Neutrophil (primary cell): ENCODE results near the gene HPSE2.
A peak's percentile ranks its signal among the peaks of the same experiment; 100 is the strongest.
"Not testable (repeated sequence)": the region's sequence is repeated elsewhere in the genome, so short reads cannot be mapped to it uniquely, and the experiment has no call there.

ENCODE experiments used
- H3K27ac ChIP-seq: fragments of 200-600 bp; sonication (generic); 2 replicates; pipeline ENCODE4 v1.5.1; 2016; ENCODE audit warnings: mild to moderate bottlenecking, moderate library complexity
- H3K27me3 ChIP-seq: fragments of 200-600 bp; sonication (generic); 2 replicates; pipeline ENCODE4 v1.6.0; 2016; ENCODE audit warnings: mild to moderate bottlenecking
- H3K36me3 ChIP-seq: fragments of 200-600 bp; sonication (generic); 2 replicates; pipeline ENCODE4 v1.5.1; 2017
- H3K4me1 ChIP-seq, 2 experiments: fragments of 200-600 bp in 1 of 2; sonication (generic) in 1 of 2; 1 replicate in 1 of 2; 2 replicates in 1 of 2; pipeline versions ENCODE4 v1.5.1 to v1.6.1; 2013 to 2016; ENCODE audit warnings: low read depth in 1 of 2, low read length in 1 of 2, mild to moderate bottlenecking in 1 of 2, moderate library complexity in 1 of 2; ENCODE audit not compliant: control insufficient read depth in 1 of 2, insufficient read depth in 1 of 2
- H3K4me3 ChIP-seq, 2 experiments: fragments of 200-600 bp in 1 of 2; sonication (generic) in 1 of 2; 1 replicate in 1 of 2; 2 replicates in 1 of 2; pipeline ENCODE4 v1.5.1; 2013 to 2016; ENCODE audit warnings: low read depth in 1 of 2, low read length in 1 of 2, mild to moderate bottlenecking in 1 of 2, moderate library complexity in 1 of 2
- H3K9me3 ChIP-seq: fragments of 200-600 bp; sonication (generic); 2 replicates; pipeline ENCODE4 v1.5.1; 2016
- CTCF ChIP-seq: fragments of 200-600 bp; sonication (generic); IDR thresholded peaks from 2 replicates; pipeline ENCODE4 v1.5.1; 2016; ENCODE audit warnings: antibody characterized with exemption

Gene HPSE2

GRCh38 chr10:99248824-99249223 lies 13.2 kb upstream of the HPSE2 start:
- H3K27me3 ChIP-seq, result no peaks in the 10 kb centered on the region
- no peak overlapping the region for H3K4me3 ChIP-seq
- no peaks in the 10 kb centered on the region for H3K36me3 ChIP-seq
- no peak for TF ChIP-seq CTCF
- H3K27ac ChIP-seq, result no peak overlapping the region
- H3K9me3 ChIP-seq, result no peaks in the 10 kb centered on the region
- H3K4me1 ChIP-seq, result no peaks in the 10 kb centered on the region

- H3K27ac ChIP-seq, H3K36me3 ChIP-seq, H3K27me3 ChIP-seq, H3K4me1 ChIP-seq, H3K9me3 ChIP-seq, H3K4me3 ChIP-seq: not testable (repeated sequence)
These were observed 12.2 kb upstream of the HPSE2 start for GRCh38 chr10:99247893-99248292.

- TF ChIP-seq CTCF, result no peak
- Histone ChIP-seq H3K9me3 (no peaks in the 10 kb centered on the region), H3K27ac (no peak overlapping the region), H3K4me3 (no peak overlapping the region), H3K4me1 (peaks cover 10% of the 10 kb centered on the region in 2 experiments), H3K36me3 (no peaks in the 10 kb centered on the region), H3K27me3 (peaks cover 82% of the 10 kb centered on the region)
These were observed 1.1 kb upstream of the HPSE2 start for GRCh38 chr10:99236627-99237309.

- Histone ChIP-seq H3K36me3 (no peaks in the 10 kb centered on the region), H3K4me1 (peaks cover 10% of the 10 kb centered on the region in 2 experiments), H3K27me3 (peaks cover 90% of the 10 kb centered on the region), H3K9me3 (no peaks in the 10 kb centered on the region), H3K27ac (no peak overlapping the region), H3K4me3 (peak overlapping the region in 1 of 2 experiments; percentile 49)
- TF ChIP-seq CTCF, result no peak
These were observed 628 bp downstream of the HPSE2 start for GRCh38 chr10:99234791-99235657.

- Histone ChIP-seq H3K27me3 (peaks cover 98% of the 10 kb centered on the region), H3K4me1 (peaks cover 10% of the 10 kb centered on the region in 2 experiments), H3K36me3 (no peaks in the 10 kb centered on the region), H3K4me3 (peak overlapping the region; percentile 29 to 49), H3K9me3 (no peaks in the 10 kb centered on the region), H3K27ac (no peak overlapping the region)
- no peak for TF ChIP-seq CTCF
These were observed 1.4 kb downstream of the HPSE2 start for GRCh38 chr10:99234041-99234790.
